DMS79 (cell line): ENCODE results near the gene TFDP1.
"Not testable (repeated sequence)": the region's sequence is repeated elsewhere in the genome, so short reads cannot be mapped to it uniquely, and the experiment has no call there.

Experiments
- DNase-seq: peaks from one replicate; lab custom pipeline; 2025; lab: John Stamatoyannopoulos, UW

The TFDP1 gene

GRCh38 chr13:113550453-113550852 is 34.1 kb upstream of the TFDP1 start:
- DNase-seq = no peak

- DNase-seq = no peak
Measured at GRCh38 chr13:113551081-113552000, 33.2 kb upstream of the TFDP1 start.

DNA sequence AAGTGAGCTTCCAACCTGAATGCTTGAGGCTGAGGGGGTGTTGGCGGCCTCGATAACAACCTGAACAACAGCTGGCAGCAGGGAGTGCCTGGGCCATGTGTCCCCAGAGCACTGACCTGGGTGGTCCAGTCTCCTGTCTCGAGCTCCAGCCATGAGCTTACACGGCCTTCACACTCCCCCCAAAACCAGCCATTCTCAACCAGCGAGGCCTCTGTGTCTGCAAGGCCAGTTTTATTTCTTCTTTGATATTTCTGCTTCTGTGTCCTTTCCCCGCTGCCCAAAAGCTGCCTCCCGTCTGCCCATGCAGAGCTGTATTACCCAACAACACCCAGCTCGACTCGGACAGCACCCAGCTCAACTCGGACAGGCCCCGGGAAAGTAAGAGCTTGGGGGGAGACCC is 32.5 kb upstream of the TFDP1 start:
- DNase-seq = no peak

DNA sequence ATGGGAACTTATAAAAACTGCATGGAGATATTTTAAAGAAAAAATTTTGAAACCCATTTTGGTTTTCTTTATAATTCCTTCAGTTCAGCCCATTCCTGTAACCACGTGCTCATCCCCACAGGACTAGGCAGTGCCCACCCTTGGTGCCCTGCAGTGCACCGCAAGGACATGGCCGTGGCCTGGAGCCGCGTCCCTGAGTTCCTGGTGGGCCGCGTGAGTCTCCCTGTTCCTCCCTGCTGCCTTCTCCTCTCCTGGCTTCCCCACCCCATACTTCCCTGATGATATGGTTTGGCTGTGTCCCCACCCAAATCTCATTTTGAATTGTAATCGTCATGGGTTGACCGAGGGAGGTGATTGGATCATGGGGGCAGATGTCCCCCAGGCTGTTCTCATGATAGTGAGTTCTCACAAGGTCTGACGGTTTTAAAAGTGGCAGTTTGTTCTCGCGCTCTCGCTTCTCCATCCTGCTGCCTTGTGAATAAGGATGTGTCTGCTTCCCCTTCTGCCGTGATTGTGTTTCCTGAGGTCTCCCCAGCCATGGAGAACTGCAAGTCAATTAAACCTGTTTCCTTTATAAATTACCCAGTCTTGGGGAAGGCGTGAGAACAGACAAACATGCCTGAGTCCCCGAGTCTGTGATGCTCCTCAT is 31.6 kb upstream of the TFDP1 start:
- no peak for DNase-seq

DNA sequence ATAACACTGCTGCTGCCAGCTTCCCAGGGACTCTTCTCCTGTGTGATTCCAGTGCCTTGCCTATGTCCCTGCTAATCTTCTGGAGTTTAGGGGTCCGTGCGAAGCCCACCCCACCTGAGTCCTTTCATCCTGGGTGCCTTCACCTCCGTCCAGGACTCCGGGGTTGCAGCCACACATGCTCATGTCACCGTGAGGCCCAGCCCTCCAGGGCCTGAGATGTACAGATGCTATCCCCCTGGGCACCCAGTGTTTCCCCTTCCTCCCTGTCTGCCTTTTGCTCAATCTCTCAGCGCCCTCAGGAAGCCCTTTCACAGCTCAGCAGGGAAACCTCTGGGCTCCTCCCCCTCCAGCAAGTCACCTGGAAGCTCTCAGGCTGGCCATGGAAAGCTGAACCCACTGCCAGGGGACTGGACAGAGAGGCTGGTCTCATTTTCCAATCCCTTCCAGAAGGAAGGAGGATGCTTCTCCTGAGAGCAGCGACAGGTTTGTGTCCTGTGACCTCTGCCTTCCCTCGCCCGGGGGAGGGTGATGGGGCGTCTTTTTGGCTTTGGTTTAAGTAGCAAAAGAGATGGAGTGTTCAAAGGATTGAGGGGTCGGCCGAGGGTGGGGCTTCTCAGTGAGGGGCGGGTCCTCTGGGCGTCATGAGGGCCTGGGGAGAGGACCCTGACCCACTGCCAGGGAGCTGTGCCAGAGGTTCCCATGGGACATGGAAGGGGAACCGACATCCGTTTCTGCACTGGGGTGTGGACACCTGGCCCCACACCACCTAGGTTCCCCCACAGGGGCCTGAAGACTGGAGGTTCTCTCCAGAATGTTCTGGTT is 30.8 kb upstream of the TFDP1 start:
- DNase-seq = no peak

DNA sequence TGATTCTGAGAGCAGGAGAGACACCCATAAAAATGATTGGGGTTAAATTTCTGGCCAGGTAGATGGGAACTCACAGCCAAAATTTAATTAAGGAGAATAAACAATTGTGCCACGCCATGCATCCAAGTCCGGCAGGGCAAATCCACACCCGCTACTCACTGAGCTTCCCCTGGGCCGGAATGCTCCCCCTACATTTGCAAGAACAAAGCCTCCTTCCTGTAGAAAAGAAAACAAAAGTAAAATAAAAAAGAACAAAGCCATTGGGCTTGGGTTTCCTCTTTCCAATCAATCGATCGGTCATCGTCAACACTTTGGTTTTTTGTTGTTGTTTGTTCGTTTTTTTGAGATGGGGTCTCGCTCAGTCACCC is 30.2 kb upstream of the TFDP1 start:
- no peak for DNase-seq

DNA sequence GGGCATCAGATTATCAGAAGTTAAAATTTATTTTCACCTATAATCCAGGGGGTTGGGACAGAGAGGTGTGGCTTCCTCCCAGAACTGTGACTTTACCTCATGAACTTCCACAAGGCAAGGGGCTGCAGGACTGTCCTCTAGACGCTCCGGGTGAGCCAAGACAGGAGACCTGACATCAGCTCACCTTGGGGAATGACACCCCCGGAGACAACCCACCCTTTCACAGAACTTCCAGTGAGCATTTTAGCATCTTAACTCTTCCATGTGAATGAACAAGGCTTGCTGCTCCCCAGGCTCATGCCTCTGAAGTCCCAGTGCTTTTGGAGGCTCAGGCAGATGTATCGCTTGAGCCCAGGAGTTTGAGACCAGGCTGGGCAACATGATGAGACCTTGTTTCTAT is 29.4 kb upstream of the TFDP1 start:
- DNase-seq = no peak

GRCh38 chr13:113557013-113557412 is 27.5 kb upstream of the TFDP1 start:
- DNase-seq = no peak

- DNase-seq = no peak
Measured at GRCh38 chr13:113558461-113558860, 26.1 kb upstream of the TFDP1 start.

DNA sequence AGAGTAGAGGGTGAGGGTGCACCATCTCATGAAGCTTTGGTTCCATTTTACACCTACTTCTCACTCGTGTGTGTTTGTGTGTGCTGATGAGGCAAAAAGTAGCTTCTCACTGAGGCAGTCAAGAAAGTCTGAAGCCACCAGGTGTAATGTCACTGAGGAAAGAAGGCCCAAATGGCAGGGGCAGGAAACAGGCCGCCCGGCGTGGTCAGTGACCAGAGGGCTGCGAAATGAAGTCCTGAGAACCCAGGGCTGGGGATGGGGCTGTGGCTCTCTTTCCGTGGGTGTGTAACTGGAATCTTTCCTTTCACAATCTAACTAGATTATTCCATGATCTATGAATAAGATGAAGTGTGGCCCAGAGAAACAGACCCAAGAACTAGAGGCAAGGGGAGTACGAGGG is 25.5 kb upstream of the TFDP1 start:
- no peak for DNase-seq

GRCh38 chr13:113559901-113560644 is 24.5 kb upstream of the TFDP1 start:
- DNase-seq = no peak

- DNase-seq = no peak
Measured at GRCh38 chr13:113560645-113561416, 23.7 kb upstream of the TFDP1 start.

DNA sequence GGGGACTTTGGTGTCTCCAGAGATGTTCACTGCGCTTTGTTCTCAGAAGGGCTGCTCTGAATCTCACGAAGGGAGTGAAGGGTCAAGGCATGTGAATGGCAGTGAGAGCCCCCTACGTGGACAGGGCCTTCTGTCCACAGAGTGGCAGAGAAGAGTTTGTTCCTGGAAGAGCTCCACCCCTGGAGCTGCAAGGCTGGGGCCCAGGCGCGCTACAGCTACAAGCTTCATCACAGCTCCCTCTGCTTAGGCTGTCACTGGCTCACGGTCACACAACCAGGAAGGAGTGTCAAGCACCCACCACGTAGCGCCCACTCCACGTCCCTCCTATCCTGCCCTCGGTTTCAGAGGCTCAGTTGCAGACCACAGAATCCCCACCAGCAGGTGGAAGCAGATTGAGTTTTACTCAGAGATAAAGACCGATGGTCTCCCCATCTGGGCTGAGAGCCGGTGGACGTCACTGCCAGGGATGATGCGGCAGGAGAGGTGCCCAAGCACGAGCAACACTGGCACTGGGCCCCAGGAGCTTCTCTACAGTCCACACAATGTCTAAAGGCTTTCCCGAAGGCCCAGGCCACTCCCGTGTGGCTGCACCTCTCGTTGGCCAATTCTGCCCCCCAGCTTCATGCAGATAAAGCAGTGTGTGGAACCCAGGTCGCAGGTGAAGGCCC is 23.0 kb upstream of the TFDP1 start:
- no peak for DNase-seq

DNA sequence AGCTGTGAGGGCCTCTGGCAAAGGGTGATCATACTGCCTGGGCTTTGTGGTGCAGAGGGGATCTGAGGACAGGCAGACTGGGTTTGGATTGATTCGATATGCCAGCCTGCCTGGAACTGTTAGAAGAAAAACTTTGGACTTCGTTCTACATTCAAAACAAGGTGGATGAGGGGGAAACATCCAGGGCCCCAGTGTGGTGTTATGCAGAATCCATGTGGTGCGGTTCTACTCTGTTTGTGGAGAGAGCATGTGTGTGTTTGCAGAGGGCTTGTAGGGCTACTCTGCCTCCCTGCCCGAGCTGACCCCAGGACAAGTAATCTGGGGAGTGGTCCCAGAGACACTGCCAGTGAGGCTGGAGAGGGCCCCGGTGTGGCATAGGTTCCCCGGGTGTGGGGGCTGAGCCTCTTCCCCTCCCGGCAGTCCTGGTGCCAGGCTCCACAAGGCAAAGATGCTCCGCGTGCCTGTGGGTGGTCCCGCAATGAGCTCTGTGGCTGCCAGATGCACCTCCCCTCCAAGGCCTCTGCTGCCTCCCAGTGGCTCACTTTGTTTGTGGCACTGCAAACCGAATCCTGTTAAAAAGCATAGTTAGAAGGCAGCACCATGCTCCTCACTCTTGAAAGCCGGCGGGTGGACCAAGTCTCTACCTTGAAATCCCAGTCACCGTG is 22.3 kb upstream of the TFDP1 start:
- DNase-seq = peak; percentile 67

GRCh38 chr13:113562844-113563243 is 21.7 kb upstream of the TFDP1 start:
- no peak for DNase-seq

DNA sequence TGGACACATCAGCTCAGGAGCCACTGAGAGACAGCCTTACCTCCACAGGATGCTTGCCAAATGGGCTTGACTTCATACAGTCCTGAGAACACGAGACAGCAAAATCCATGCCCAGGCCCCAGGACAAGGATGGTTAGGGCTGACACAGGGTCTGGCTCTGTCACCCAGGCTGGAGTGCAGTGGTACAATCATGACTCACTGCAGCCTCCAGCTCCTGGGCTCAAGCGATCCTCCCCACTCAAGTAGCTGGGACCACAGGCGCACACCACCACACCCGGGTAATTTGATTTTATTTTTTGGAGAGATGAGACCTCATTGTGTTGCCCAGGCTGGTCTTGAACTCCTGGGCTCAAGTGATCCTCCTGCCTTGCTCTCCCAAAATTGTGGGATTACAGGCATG is 21.0 kb upstream of the TFDP1 start:
- not testable (repeated sequence) for DNase-seq

DNA sequence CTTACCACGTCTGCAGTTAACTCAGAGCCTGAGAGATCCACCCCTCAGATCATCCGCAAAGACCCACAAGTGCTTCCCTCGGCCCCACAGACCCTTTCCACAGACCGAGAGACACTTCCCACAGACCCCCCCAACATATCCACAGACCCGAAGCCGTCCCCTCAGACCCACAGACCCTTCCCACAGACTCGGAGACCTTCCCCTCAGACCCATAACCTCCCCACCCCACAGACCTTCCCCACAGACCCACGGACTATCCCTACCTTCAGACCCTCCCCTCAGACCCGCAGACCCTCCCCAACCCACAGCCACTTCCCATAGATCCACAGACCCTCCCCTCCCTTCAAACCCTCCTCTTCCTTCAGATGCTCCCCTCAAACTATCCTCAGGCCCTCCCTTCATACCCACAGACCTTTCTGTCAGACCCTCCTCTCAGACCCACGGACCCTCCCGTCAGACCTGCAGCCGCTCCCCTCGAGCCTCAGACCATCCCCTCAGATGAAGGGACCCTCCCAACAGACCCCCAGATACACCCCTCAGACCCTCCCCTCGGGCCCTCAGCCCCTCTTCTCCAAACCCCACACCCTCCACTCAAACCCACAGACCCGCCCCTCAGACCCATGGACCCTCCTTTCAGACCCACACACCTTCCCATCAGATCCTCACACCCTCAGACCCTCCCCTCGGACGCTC is 20.1 kb upstream of the TFDP1 start:
- DNase-seq = no peak

- no peak for DNase-seq
Measured at GRCh38 chr13:113565526-113566226, 18.9 kb upstream of the TFDP1 start.

- DNase-seq = no peak
Measured at GRCh38 chr13:113566227-113566561, 18.4 kb upstream of the TFDP1 start.
